Adrenal gland (tissue), 12 donors: ENCODE measurements around the gene RBM4B. TPM values are rescaled to one million over a fixed set of nuclear protein-coding genes. Genes with fewer than 3 reads are reported as not detected.

Experiments used
- DNase-seq, 7 donors: peaks; one replicate each; pipeline ENCODE4 v3.0.0-alpha.2; 2019 to 2020
- H3K27ac ChIP-seq, 5 donors: fragments of 200-600 bp; sonication (generic) in 4 of 5; 1 replicate in 3 of 5; 2 replicates in 2 of 5; pipeline versions ENCODE4 v1.5.1 to v1.8.0; 2016 to 2020; ENCODE audit warnings: mild to moderate bottlenecking in 1 of 5
- H3K27me3 ChIP-seq: fragments of 200-600 bp; 2 replicates; pipeline ENCODE4 v1.8.0; 2021
- H3K36me3 ChIP-seq, 2 donors: fragments of 200-600 bp; replicated peaks in 1 of 2; 1 replicate in 1 of 2; 2 replicates in 1 of 2; pipeline versions ENCODE4 v1.5.1 to v1.8.0; 2018 to 2022
- H3K4me1 ChIP-seq, 2 donors: fragments of 200-600 bp; replicated peaks in 1 of 2; 1 replicate in 1 of 2; 2 replicates in 1 of 2; pipeline versions ENCODE4 v1.5.1 to v1.8.0; 2018 to 2021
- H3K4me3 ChIP-seq, 4 donors: fragments of 200-600 bp; sonication (generic) in 3 of 4; one replicate each; pipeline ENCODE4 v1.5.1; 2016 to 2018
- H3K9me3 ChIP-seq, 3 donors: fragments of 200-600 bp; sonication (generic) in 1 of 3; replicated peaks in 1 of 3; 1 replicate in 2 of 3; 2 replicates in 1 of 3; pipeline versions ENCODE4 v1.5.1 to v1.8.0; 2016 to 2021
- CTCF ChIP-seq, 6 experiments: fragments of 450-650 bp in 4 of 6; fragments of 200-600 bp in 2 of 6; sonication (generic) in 1 of 6; IDR thresholded peaks; 1 replicate in 5 of 6; 2 replicates in 1 of 6; pipeline versions ENCODE4 v1.5.1 to v1.8.0; 2016 to 2021; ENCODE audit warnings: antibody characterized with exemption in 6 of 6, mild to moderate bottlenecking in 2 of 6, moderate library complexity in 1 of 6
- POLR2A ChIP-seq, 2 donors: fragments of 450-650 bp; IDR thresholded peaks; one replicate each; pipeline ENCODE4 v1.6.1; 2017; ENCODE audit warnings: antibody characterized with exemption in 2 of 2, mild to moderate bottlenecking in 2 of 2, moderate library complexity in 1 of 2
- WGBS, 4 donors: extraction: QIAGEN DNeasy Blood & Tissue Kit in 2 of 4; methylation state at CpG; one replicate each; pipeline versions ENCODE4 v1.1.5 to v1.1.7; 2013 to 2017; 5-methylcytosine and 5-hydroxymethylcytosine counted together
- intact Hi-C, 2 donors: fragments of 100-400 bp; cut with DNase I; formaldehyde crosslinking; loops; one replicate each; pipeline versions ENCODE4 v1.14.1 to v1.15.0; 2022 to 2023
- polyA plus RNA-seq, 3 donors: library from polyadenylated mRNA; stranded (reverse); fragments of 200-250 nt in 2 of 3; fragments of 350-450 nt in 1 of 3; fragmentation: Illumina TruSeq in 1 of 3; extraction: RNeasy Lipid Tissue Mini Kit (QIAGEN cat#74804) in 1 of 3; gene quantifications; one replicate each; pipeline ENCODE4 v1.2.3, GENCODE V29; 2013 to 2014
- small RNA-seq, 2 donors: library from RNA; depleted of rRNA; stranded (forward); fragments of <200 nt; gene quantifications; one replicate each; pipeline ENCODE3, GENCODE V24; 2016
- total RNA-seq, 9 donors: library from RNA; depleted of rRNA in 4 of 9; stranded (reverse); fragments of >200 nt in 4 of 9; fragments of 120-200 nt in 1 of 9; fragmentation: NEBNext Ultra II Directional in 1 of 9; extraction: Animal tissue kit (Norgen Biotek cat#: 25700) in 1 of 9; gene quantifications; one replicate each; pipeline versions ENCODE4 v1.1.0 to v1.2.4, GENCODE V29; 2013 to 2023
- donor health status: healthy with polysubstance abuse.
- donor health status: Bipolar disorder and iron deficiency.
- donor health status: DM: yes; HTN: yes; CAD: no.
- donor health status: DM: no; HTN: no; CAD: no.
- donor health status: DM: no; HTN: no; CAD: no.
- donor health status: DM: yes; HTN: yes; CAD: no.

The RBM4B gene
- total and polyA plus RNA-seq, 12 donors: 9.9 to 40.3 (median 20.6) TPM

GRCh38 chr11:66616379-66617154 is 61.1 kb downstream of the RBM4B start, which contains the start of gene RBM14:
TSS of gene RBM14 (plus strand) at chr11:66616630. CDS start at chr11:66616721, 91 bp downstream.
- DNase-seq: peak; percentile 99 to 100 (median 99)
- Histone ChIP-seq H3K4me3 (peak within 1 kb of the TSS; percentile 57 to 98 (median 82)), H3K4me1 (peaks cover 12 to 41% of the 10 kb centered on the region in 2 donors), H3K36me3 (no peaks in the 10 kb centered on the region), H3K27me3 (no peaks in the 10 kb centered on the region), H3K27ac (peak within 1 kb of the TSS; percentile 94 to 98 (median 97)), H3K9me3 (no peaks in the 10 kb centered on the region)
- intact Hi-C loops: no loop called here
- 0 to 1% (median 1%) methylated on average over 11 to 90 of the region's 90 CpGs for WGBS, 4 donors
- TF ChIP-seq CTCF (IDR thresholded peaks at IDR 0.05): no peak
- peak; percentile 98 to 99 for TF ChIP-seq POLR2A (IDR thresholded peaks at IDR 0.05)

Small RNA genes lying within 50 kb of the gene (small RNA-seq; reads per million reads assigned to genes)
- 0 reads per million in 2 donors for gene RN7SL12P
- 0 to 0.12 reads per million in 2 donors for gene RNU4-39P

Other genes starting within 250 kb of the RBM4B start
- 10 to 100 TPM; 27.7 to 53.8 (median 33.9) TPM for gene MRPL11, start 239.0 kb downstream of the RBM4B start, total RNA-seq
- gene MRPL11, start 239.0 kb downstream of the RBM4B start, polyA plus RNA-seq: 10 to 100 TPM; 22.3 to 40.6 (median 27.3) TPM
- gene PELI3, start 211.0 kb downstream of the RBM4B start, total RNA-seq: 10 to 100 TPM in 8 of 9 donors, 1 to 10 TPM in 1; 10.0 to 34.3 (median 21.1) TPM
- 10 to 100 TPM in 2 of 3 donors, 1 to 10 TPM in 1; 6.4 to 24.5 (median 13.0) TPM for gene PELI3, start 211.0 kb downstream of the RBM4B start, polyA plus RNA-seq
- 10 to 100 TPM; 25.5 to 70.9 (median 43.3) TPM for gene DPP3, start 197.5 kb downstream of the RBM4B start, total RNA-seq
- 10 to 100 TPM; 23.6 to 27.2 (median 24.3) TPM for gene DPP3, start 197.5 kb downstream of the RBM4B start, polyA plus RNA-seq
- 100 to 1,000 TPM in 2 of 9 donors, 10 to 100 TPM in 7; 27.7 to 132 (median 56.8) TPM for gene BBS1, start 167.3 kb downstream of the RBM4B start, total RNA-seq
- 10 to 100 TPM; 24.1 to 39.5 (median 26.7) TPM for gene BBS1, start 167.3 kb downstream of the RBM4B start, polyA plus RNA-seq
- gene ZDHHC24, start 131.8 kb downstream of the RBM4B start, total RNA-seq: 10 to 100 TPM in 8 of 9 donors, 1 to 10 TPM in 1; 9.4 to 34.7 (median 21.7) TPM
- gene ZDHHC24, start 131.8 kb downstream of the RBM4B start, polyA plus RNA-seq: 10 to 100 TPM in 1 of 3 donors, 1 to 10 TPM in 2; 8.6 to 12.8 (median 9.7) TPM
- gene ACTN3, start 131.0 kb downstream of the RBM4B start, total RNA-seq: under 1 TPM in 2 of 9 donors, not detected in 7; 0.06 to 0.26 TPM
- gene ACTN3, start 131.0 kb downstream of the RBM4B start, polyA plus RNA-seq: under 1 TPM; 0.09 to 0.16 (median 0.13) TPM
- 100 to 1,000 TPM in 8 of 9 donors, 10 to 100 TPM in 1; 57.4 to 264 (median 181) TPM for gene CTSF, start 109.3 kb downstream of the RBM4B start, total RNA-seq
- gene CTSF, start 109.3 kb downstream of the RBM4B start, polyA plus RNA-seq: 10 to 100 TPM; 37.0 to 54.6 (median 44.4) TPM
- gene CCDC87, start 84.8 kb downstream of the RBM4B start, total RNA-seq: under 1 TPM; 0.30 to 0.84 (median 0.50) TPM
- under 1 TPM; 0.13 to 0.90 (median 0.24) TPM for gene CCDC87, start 84.8 kb downstream of the RBM4B start, polyA plus RNA-seq
- 10 to 100 TPM; 21.9 to 83.5 (median 43.8) TPM for gene CCS, start 84.7 kb downstream of the RBM4B start, total RNA-seq
- 100 to 1,000 TPM in 2 of 3 donors, 10 to 100 TPM in 1; 22.7 to 204 (median 188) TPM for gene CCS, start 84.7 kb downstream of the RBM4B start, polyA plus RNA-seq
- gene RBM14, start 61.3 kb downstream of the RBM4B start, total RNA-seq: 100 to 1,000 TPM in 1 of 9 donors, 10 to 100 TPM in 8; 32.3 to 106 (median 44.1) TPM
- 10 to 100 TPM; 29.1 to 96.7 (median 39.1) TPM for gene RBM14, start 61.3 kb downstream of the RBM4B start, polyA plus RNA-seq
- gene RBM4, start 39.2 kb downstream of the RBM4B start, total RNA-seq: 100 to 1,000 TPM in 7 of 9 donors, 10 to 100 TPM in 2; 89.9 to 243 (median 139) TPM
- 100 to 1,000 TPM in 1 of 3 donors, 10 to 100 TPM in 2; 70.0 to 205 (median 79.4) TPM for gene RBM4, start 39.2 kb downstream of the RBM4B start, polyA plus RNA-seq
- 10 to 100 TPM in 8 of 9 donors, 1 to 10 TPM in 1; 7.2 to 81.8 (median 63.7) TPM for gene SPTBN2, start 51.3 kb upstream of the RBM4B start, total RNA-seq
- 10 to 100 TPM; 19.7 to 78.9 (median 28.5) TPM for gene SPTBN2, start 51.3 kb upstream of the RBM4B start, polyA plus RNA-seq
- 10 to 100 TPM; 12.5 to 24.8 (median 19.2) TPM for gene RCE1, start 165.6 kb upstream of the RBM4B start, total RNA-seq
- 10 to 100 TPM in 2 of 3 donors, 1 to 10 TPM in 1; 5.2 to 19.5 (median 16.5) TPM for gene RCE1, start 165.6 kb upstream of the RBM4B start, polyA plus RNA-seq
- 10 to 100 TPM in 7 of 9 donors, 1 to 10 TPM in 2; 3.8 to 25.6 (median 15.5) TPM for gene LRFN4, start 179.2 kb upstream of the RBM4B start, total RNA-seq
- 10 to 100 TPM in 2 of 3 donors, under 1 TPM in 1; 0.24 to 74.3 (median 17.1) TPM for gene LRFN4, start 179.2 kb upstream of the RBM4B start, polyA plus RNA-seq